ENCODE measurements around the gene RNF26. TPM values are rescaled to one million over a fixed set of nuclear protein-coding genes. Genes with fewer than 3 reads are reported as not detected.

The RNF26 gene
- polyA plus RNA-seq, 1 donor: 16.2 TPM

- no peak for DNase-seq
Measured at GRCh38 chr11:119336744-119337469, 2.6 kb downstream of the RNF26 start.

- DNase-seq: no peak
Measured at GRCh38 chr11:119337581-119338317, 3.4 kb downstream of the RNF26 start.

GRCh38 chr11:119338318-119338890 is 4.1 kb downstream of the RNF26 start:
- DNase-seq: peak; percentile 79

- DNase-seq: no peak
Measured at GRCh38 chr11:119338965-119339588, 4.8 kb downstream of the RNF26 start.

GRCh38 chr11:119339589-119340334 is 5.4 kb downstream of the RNF26 start:
- DNase-seq: peak; percentile 85

- DNase-seq: peak; percentile 92
Measured at GRCh38 chr11:119340335-119341221, 6.3 kb downstream of the RNF26 start, which contains the start of gene C1QTNF5. C1QTNF5 (minus strand) TSS chr11:119340883; CDS start chr11:119340397, 486 bp downstream.

GRCh38 chr11:119341222-119342022 is 7.1 kb downstream of the RNF26 start:
- DNase-seq: no peak

- DNase-seq: no peak
Measured at GRCh38 chr11:119342023-119342300, 7.6 kb downstream of the RNF26 start.

- no peak for DNase-seq
Measured at GRCh38 chr11:119342362-119343130, 8.2 kb downstream of the RNF26 start.

GRCh38 chr11:119343726-119344125 is 9.4 kb downstream of the RNF26 start:
- no peak for DNase-seq

- DNase-seq: no peak
Measured at GRCh38 chr11:119344291-119345010, 10.1 kb downstream of the RNF26 start.

- DNase-seq: no peak
Measured at GRCh38 chr11:119345685-119346084, 11.4 kb downstream of the RNF26 start.

- no peak for DNase-seq
Measured at GRCh38 chr11:119346605-119347004, 12.3 kb downstream of the RNF26 start, which contains the start of gene MFRP. MFRP (minus strand) TSS chr11:119346705; CDS start chr11:119346513, 192 bp downstream.

GRCh38 chr11:119347242-119347641 is 12.9 kb downstream of the RNF26 start:
- DNase-seq: no peak

GRCh38 chr11:119347940-119348605 is 13.7 kb downstream of the RNF26 start:
- DNase-seq: no peak

GRCh38 chr11:119350302-119350701 is 16.0 kb downstream of the RNF26 start:
- no peak for DNase-seq

GRCh38 chr11:119351232-119351631 is 16.9 kb downstream of the RNF26 start:
- no peak for DNase-seq

GRCh38 chr11:119352857-119353260 is 18.5 kb downstream of the RNF26 start:
- no peak for DNase-seq
